HS-27A (cell line): Measurements from ENCODE around the gene PTH1R.

ENCODE experiments used
- DNase-seq: peaks from one replicate; pipeline ENCODE4 v3.0.0-alpha.2; 2012; ENCODE audit warnings: low read depth, missing footprints

The PTH1R gene

DNA sequence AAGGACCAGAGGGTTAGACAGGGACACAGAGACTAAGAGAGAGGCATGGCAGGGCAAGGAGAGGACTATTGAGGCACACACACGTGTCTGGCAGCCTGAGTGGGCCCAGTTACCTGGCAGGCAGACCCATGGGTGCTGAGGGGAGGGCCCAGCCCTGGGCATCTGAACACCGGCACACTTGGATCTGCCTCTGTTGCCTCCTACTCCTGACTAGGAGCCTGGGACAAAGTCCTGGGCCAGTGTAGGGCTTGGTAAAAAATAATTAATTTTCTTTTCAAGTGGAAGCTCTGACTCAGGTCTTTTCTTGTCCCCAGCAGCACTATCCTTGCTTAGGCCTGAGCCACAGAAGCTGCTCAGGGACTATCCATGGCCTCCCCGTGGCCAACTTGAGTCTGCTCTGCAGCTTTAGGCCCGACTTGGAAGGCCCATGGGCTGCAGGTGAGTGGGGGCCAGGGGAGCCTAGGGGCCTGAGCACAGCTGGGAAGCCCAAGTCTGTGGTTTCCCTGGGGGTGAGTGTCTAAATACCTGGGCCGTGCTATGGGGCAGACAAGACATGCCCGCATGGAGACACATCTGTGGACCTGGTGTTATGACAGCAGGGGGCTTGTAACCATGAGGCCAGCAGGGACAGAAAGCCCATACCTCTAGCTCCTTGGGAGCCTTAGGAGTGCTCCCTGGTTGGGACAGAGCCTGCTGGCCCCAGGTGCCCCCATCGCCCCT lies at the start of gene PTH1R:
TSS of gene PTH1R (plus strand) at position 316 of the 720 bp plus-strand sequence. CDS start 5,839 bp downstream, outside the sequence.
- DNase-seq, result no peak

DNA sequence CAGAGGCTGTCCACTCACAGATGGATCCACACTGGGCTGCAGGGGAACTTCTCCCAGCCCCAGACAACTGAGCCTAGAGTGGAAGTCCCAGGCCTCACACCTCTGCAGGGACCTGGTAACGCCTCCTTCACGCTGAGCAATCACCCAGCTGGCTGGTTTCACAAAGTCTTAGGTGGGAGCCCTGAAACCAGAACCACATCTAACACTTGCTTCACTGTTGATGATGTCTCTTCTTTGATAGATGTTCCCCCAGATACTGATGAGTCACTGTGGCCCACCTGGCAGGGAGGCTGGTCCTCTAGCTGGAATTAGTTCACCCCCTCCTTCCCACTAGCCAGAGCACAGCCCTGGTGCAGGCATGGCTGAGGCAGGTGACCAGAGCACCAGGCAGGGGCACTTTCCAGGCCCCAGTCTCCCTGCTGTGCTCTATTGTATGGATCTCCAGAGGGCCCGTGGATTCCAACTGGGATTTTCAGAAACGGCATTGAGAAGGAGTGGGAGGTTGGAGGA lies 47.8 kb upstream of the PTH1R start:
- DNase-seq, result no peak

DNA sequence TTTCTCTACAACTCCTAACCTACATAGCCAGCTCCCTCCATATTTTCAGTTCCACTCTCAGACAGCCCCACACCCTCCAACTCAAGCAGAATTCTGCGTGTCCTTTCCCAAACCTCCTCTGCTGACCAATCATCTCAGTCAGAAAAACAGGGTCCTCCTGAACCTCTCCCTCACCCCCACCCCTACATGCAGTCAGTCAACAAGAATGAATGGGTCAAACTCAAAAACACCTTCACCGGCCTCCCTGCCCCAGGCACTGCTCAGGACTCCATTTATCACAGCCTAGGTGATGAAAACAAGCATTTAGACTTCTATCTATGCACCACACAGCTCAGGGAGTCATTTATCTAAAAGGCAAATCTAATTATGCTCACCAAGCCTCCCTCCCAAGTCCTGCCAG lies 46.7 kb upstream of the PTH1R start:
- no peak for DNase-seq

DNA sequence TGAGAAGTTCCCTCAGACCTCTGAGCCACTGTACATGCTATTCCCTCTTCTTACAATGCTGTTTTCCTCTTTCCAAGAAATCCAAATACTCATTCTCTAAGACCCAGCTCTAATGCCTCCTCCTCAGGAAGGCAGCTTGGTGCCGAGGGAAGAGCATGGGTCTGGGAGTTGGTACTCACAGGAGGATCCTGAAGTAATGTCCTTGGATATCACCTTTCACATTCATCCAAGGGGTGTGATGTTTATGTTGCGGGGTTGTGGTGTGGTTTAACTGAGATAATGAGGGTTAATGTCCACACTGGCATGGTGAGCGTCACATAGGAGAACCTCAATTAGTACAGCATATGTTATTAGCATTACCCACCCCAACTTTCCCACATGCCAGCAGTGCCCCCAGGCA lies 46.2 kb upstream of the PTH1R start:
- DNase-seq, result no peak

DNA sequence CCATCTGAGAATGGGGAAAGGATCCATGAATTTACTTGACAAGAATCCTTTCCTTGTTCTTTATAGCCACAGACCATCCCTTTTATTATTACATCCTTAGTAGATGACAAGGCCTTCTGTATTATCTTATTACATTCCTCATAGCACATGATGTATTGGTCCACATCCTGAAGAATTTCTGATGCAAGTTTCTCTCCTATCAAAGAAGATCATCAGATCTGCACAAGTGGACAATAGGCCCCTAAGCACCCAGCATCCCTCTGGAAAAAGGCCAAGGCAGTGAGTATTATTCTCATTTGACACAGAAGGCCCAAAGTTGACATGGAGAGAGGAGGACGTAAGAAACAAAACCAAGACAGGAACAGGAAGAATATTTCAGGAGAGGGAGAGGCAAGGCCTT lies 45.7 kb upstream of the PTH1R start:
- no peak for DNase-seq

- DNase-seq, result no peak
These were observed 43.9 kb upstream of the PTH1R start for GRCh38 chr3:46833346-46834300.

- no peak for DNase-seq
These were observed 42.5 kb upstream of the PTH1R start for GRCh38 chr3:46835054-46835453.

DNA sequence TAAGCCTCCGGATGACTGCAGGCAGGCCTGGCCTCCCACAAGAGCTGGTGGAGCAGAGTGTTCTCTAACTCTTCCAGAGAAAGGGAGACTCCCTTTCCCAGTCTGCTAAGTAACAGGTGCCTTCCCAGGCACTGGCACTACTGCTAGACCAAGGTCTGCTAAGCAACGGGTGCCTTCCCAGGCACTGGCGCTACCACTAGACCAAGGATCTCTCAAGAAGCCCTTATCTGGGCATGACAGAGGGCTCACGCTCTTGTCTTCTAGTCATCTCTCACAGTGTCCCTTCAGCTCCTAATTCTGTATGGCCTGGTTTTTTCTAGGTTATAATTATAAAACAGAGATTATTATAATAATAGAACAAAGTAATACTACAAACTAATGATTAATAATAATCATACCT lies 42.0 kb upstream of the PTH1R start:
- DNase-seq, result no peak

GRCh38 chr3:46838301-46838700 lies 39.2 kb upstream of the PTH1R start:
- DNase-seq, result no peak

DNA sequence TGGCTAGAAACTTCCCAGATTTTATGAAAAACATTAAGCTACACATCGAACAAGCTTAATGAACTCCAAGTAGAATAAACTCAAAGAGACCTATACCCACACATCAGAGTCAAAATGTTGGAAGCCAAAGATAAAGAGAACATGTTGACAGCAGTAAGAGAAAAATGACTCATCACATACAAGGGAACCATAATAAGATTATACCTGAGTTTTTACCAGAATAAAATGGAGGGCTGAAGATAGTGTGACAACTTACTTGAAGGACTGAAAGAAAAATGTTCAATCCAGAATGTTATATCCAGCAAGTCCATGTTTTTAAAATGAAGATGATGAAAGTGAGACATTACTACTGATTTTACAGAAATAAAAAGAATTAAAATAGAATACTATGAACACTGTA lies 37.0 kb upstream of the PTH1R start:
- DNase-seq, result no peak

GRCh38 chr3:46843508-46843907 lies 34.0 kb upstream of the PTH1R start:
- DNase-seq, result no peak

- DNase-seq, result no peak
These were observed 33.1 kb upstream of the PTH1R start for GRCh38 chr3:46844397-46844796.

DNA sequence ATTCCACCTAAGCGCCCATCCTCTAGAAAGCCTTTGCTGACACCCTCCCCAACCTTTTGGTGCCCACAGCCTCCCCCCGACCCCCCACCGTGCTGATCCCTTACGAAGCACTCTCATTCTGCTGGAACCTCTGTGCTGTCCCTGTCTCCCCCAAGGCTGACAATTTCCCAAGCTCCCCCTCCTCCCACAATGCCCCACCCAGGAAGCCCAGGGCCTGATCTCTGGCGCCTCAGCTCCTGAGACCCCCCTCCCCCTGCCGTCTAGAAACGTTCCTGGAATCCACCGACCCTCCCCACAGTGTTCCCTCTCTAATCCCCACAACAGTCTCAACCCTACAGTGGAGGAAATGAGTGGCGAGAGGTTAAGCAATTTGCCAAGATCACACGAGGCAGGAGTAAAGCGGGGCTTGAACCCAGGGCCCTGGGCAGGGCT lies 32.6 kb upstream of the PTH1R start:
- DNase-seq, result no peak

DNA sequence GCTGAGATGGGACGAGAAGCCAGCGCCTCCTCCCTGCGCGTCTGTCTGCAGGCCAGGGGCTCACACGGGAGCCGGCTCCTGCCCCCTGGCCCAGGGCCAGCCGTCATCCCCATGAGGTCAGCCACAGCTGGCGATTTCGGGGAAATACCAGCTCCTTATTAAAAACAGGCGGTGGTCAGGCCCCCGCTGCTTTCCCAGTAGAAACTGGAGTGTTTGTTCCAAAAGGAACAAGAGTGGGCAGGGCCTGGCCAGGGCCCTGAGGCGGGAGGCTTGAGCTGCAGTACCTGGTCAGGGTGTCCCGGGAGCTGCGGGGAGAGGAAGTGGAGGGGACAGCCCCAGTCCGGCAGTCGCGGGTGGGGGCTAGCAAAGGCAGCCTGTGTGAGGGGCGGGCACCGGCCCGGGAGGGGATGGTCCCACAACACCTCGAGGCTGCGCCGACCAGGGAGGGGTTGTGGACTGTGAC lies 32.1 kb upstream of the PTH1R start:
- DNase-seq, result peak; percentile 26

DNA sequence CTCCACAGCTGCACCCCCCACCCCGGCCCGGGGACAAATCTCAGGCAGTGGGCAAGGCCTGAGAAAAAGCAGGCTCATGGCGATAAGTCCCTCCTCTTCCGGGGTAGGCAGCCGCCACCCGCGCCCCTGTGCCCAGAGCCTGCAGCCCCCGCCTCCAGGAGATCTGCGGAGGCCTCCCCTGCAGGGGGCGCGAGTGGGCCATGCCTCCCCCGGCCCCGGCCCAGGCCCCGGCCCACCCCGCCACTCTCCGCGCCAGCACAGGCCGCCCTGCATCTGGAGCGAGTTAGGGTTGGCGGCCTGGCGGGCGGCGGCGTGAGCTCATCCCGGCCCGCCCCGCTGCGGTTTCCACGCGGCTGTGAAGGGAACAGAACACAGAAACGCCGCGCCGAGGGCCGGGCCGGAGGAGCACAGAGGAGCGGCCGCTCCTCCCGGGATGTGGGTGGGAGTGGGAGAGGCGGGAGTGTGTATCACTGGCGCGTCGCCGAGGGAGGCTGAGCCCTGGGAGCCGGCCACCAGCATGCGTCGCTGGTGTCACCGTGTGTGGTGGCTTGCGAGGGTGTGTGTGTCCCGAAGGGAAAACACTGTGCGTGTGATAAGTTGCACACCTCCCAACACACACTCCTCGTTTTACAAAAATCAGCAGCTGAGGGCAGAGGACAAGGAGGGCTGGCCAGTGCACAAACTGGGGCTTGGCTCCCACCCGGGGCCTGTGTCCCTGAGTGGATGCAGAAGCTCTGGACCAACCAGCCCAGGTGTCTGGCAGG lies 31.5 kb upstream of the PTH1R start:
- peak; percentile 47 for DNase-seq

DNA sequence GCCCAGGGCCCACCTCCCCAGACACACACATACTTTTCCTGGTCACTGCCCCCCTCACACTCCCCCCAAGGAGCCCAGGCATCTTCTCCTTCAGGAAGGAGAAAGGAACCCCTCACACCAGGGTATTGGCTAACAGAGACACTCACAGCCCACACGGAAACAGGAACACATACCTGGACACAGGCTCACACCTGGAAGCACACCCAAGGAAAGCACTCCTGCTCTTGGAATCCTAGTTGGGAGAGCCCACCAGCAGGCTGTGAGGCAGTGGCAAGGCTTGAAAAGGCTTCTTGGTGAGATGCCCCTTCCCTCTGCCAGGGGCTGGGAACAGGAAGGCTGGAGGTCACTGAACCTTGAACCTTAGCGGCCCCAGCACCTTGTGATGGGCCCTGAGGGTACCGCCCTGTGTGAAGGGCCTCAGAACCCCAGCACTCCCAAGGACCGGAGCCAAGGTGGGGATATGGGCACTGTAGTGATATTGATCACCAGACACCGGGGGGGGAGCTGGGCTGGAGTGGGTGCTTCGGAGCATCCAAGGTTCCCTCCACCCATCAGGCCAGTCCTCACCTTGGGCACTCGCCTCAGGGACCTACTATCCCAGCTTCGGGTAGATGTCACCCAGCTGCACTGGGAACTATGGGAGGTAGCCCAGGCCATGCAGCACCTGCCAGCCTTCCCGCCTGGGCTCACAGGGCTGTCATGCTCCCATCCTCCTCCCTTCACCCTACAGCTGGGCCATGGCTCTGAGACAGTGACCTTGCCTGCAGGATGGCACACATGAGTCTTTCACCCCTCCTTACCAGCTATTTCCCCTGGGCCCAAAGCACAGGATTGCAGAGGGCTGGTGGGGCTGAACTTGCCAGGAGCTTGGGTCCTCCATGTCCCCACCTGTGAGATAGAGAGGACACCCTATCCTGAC lies 30.6 kb upstream of the PTH1R start:
- DNase-seq, result no peak

DNA sequence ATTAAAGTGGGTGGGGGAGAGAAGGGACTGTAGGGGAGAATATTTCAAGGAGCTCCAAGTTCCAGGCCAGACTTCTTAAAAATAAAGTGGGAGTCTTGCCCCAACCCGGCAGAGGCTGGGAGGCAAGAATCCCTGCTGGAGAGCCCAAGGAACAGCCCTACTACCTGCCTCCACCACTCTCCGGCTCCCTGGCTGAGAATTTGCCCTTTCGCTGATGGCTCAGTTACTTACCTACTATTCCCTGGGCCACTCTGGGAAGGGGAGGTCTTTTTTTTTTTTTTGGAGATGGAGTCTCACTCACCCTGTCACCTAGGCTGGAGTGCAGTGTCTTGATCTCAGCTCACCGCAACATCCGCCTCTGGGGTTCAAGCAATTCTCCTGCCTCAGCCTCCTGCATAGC lies 29.8 kb upstream of the PTH1R start:
- DNase-seq, result no peak

GRCh38 chr3:46848271-46849044 lies 29.1 kb upstream of the PTH1R start:
- DNase-seq, result peak; percentile 36

DNA sequence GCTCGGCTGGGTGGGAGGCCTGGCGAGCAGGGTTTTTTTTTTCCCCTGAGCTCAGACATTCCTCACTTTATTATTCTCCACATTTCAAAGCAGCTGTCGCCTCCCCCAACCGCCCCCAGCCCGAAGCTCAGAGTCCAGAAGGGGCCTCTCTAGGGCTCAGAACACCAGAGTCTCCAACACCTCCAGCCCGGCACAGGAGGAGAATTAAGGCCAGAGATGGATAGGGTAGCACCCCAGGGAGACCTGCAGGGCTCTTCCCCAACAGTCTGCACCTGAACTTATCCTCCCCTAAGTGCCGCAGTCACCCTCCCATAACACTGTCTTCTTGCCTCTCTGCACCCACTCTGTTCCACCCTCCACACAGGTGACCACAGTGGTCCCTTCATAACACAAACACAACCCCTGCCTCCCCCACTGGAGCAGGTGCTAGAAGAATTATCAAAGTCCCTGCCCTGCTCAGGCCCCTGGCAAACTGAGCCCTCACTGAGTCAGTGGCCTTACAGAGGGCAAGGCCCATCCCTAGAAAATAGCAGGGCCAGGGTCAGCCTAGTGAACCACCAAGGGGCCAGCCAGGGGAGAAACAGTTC lies 28.4 kb upstream of the PTH1R start:
- no peak for DNase-seq
